Right lobe of liver (tissue), 6 donors: ENCODE data around the gene SLC16A14. TPM values are rescaled to one million over a fixed set of nuclear protein-coding genes. Genes with fewer than 3 reads are reported as not detected.
A peak's percentile ranks its signal among the peaks of the same experiment; 100 is the strongest.

Experiments
- ATAC-seq, 4 donors: fragments of 200-7000 bp; cut with Tn5 transposase; one replicate each; pipeline ENCODE4 v1.9.1; 2020; ENCODE audit warnings: mild to moderate bottlenecking in 4 of 4, moderate library complexity in 4 of 4
- DNase-seq, 3 donors: peaks; one replicate each; pipeline ENCODE4 v3.0.0-alpha.2; 2020
- H3K27ac ChIP-seq, 3 donors: fragments of 200-600 bp; one replicate each; pipeline ENCODE4 v1.8.0; 2022
- H3K27me3 ChIP-seq, 2 donors: fragments of 200-600 bp; one replicate each; pipeline ENCODE4 v1.8.0; 2022
- H3K36me3 ChIP-seq, 4 donors: fragments of 200-600 bp; sonication (generic) in 1 of 4; one replicate each; pipeline versions ENCODE4 v1.5.1 to v1.8.0; 2017 to 2022; ENCODE audit warnings: control low read depth in 1 of 4
- H3K4me1 ChIP-seq, 4 donors: fragments of 200-600 bp; sonication (generic) in 1 of 4; one replicate each; pipeline versions ENCODE4 v1.5.1 to v1.8.0; 2017 to 2022; ENCODE audit warnings: control low read depth in 1 of 4
- H3K4me3 ChIP-seq, 3 donors: fragments of 200-600 bp; one replicate each; pipeline ENCODE4 v1.8.0; 2022
- H3K9me3 ChIP-seq, 4 donors: fragments of 200-600 bp; sonication (generic) in 1 of 4; one replicate each; pipeline versions ENCODE4 v1.5.1 to v1.8.0; 2017 to 2022; ENCODE audit warnings: control low read depth in 1 of 4
- POLR2A ChIP-seq: fragments of 450-650 bp; IDR thresholded peaks from one replicate; pipeline ENCODE4 v1.6.1; 2017; ENCODE audit warnings: antibody characterized with exemption, mild to moderate bottlenecking
- WGBS: methylation state at CpG from one replicate; pipeline ENCODE4 v1.1.6; 2018; ENCODE audit warnings: low coverage, low lambda C conversion rate; ENCODE audit not compliant: insufficient coverage; ENCODE audit errors: missing lambda C conversion rate; 5-methylcytosine and 5-hydroxymethylcytosine counted together
- intact Hi-C, 2 donors: fragments of 100-400 bp; cut with DNase I; formaldehyde crosslinking; loops; one replicate each; pipeline versions ENCODE4 v1.11.2 to v1.14.1; 2022
- total RNA-seq, 6 experiments: library from RNA; depleted of rRNA in 2 of 6; stranded (reverse); fragments of >200 nt in 2 of 6; fragmentation: NEBNext Ultra II Directional in 3 of 6; extraction: Animal tissue kit (Norgen Biotek cat#: 25700) in 3 of 6; gene quantifications; one replicate each; pipeline versions ENCODE4 v1.1.0 to v1.2.4, GENCODE V29; 2016 to 2023
- TF ChIP-seq, protein P1 (sequence below), 4 donors: fragments of 200-600 bp in 3 of 4; fragments of 450-650 bp in 1 of 4; IDR thresholded peaks; one replicate each; pipeline versions ENCODE4 v1.5.1 to v1.8.0; 2016 to 2022; ENCODE audit warnings: antibody characterized with exemption in 4 of 4, mild to moderate bottlenecking in 2 of 4
- donor health status: DM: no; HTN: yes; CAD: no.
- donor health status: DM: no; HTN: no; CAD: no.
- donor health status: DM: no; HTN: no; CAD: no.
- donor health status: DM: no; HTN: yes; CAD: no.
- donor health status: DM: no; HTN: yes; CAD: no.

SLC16A14 gene
- total RNA-seq, 6 experiments from 2014 or later, result 0.14 to 2.1 (median 0.60) TPM

DNA sequence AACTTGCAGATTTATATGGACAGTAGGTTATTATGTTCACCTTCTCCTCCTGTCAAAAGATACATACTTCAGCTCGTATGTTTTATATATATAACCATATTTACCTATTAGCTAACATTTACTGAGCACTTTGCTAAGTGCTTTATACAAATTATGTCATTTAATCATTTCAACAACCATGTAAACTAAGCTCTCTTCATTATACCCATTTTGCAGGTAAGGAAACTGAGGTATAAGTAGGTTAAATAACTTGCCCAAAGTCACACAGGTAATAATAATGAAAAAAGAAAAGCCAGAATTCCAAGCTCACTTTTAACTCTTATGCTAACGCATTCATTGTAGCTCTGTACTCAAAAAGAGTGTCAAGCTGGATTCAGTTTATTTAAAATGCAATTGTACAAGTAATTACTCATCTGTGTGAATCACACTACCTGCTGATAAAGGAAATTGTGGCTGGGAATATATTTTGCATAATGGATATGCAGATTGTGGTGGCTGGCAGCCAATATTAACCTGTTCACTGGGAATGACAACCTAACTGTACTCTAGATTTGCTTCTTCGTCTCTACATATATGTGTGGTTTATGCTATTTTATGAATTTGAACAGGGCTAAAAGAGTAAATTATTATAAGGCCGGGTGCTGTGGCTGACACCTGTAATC, 20.6 kb downstream of the SLC16A14 start:
- intact Hi-C loops, result no loop called here
- WGBS, result 88% methylated on average over 4 of the region's 4 CpGs
- no peak overlapping the region for H3K27ac ChIP-seq
- H3K9me3 ChIP-seq, result no peaks in the 10 kb centered on the region
- H3K36me3 ChIP-seq, result no peaks in the 10 kb centered on the region
- ATAC-seq (no peak), DNase-seq (no peak)
- TF ChIP-seq POLR2A, result no peak
- TF ChIP-seq, protein P1, sequence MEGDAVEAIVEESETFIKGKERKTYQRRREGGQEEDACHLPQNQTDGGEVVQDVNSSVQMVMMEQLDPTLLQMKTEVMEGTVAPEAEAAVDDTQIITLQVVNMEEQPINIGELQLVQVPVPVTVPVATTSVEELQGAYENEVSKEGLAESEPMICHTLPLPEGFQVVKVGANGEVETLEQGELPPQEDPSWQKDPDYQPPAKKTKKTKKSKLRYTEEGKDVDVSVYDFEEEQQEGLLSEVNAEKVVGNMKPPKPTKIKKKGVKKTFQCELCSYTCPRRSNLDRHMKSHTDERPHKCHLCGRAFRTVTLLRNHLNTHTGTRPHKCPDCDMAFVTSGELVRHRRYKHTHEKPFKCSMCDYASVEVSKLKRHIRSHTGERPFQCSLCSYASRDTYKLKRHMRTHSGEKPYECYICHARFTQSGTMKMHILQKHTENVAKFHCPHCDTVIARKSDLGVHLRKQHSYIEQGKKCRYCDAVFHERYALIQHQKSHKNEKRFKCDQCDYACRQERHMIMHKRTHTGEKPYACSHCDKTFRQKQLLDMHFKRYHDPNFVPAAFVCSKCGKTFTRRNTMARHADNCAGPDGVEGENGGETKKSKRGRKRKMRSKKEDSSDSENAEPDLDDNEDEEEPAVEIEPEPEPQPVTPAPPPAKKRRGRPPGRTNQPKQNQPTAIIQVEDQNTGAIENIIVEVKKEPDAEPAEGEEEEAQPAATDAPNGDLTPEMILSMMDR (IDR thresholded peaks at IDR 0.05), result no peak
- no peaks in the 10 kb centered on the region for H3K27me3 ChIP-seq
- H3K4me3 ChIP-seq, result no peak overlapping the region
- H3K4me1 ChIP-seq, result no peaks in the 10 kb centered on the region

DNA sequence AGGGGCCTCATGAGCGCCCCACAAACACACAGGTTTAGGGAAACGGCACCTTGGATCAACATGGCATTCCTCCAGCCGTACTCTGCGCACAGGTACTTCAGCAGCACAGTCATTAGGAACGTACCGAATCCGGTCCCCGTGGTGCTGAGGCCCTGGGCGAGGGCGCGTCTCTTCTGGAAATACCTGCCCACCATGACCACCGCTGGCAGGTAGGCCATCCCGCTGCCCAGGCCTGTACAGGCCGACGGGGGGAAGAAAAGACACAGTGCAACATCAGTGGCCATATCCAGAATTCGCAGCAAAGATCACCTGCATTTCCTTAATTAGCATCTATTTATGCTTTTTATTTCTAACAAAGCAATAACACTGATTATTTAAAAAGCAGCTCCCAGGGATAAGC, 22.2 kb downstream of the SLC16A14 start:
- DNase-seq, result no peak
- intact Hi-C loops, result no loop called here
- no peaks in the 10 kb centered on the region for H3K36me3 ChIP-seq
- TF ChIP-seq, protein P1 (IDR thresholded peaks at IDR 0.05), result no peak
- TF ChIP-seq POLR2A, result no peak
- no peaks in the 10 kb centered on the region for H3K9me3 ChIP-seq
- H3K4me1 ChIP-seq, result no peaks in the 10 kb centered on the region
- no peak for ATAC-seq
- no peak overlapping the region for H3K27ac ChIP-seq
- no peak overlapping the region for H3K4me3 ChIP-seq
- no peaks in the 10 kb centered on the region for H3K27me3 ChIP-seq
- WGBS, result 80% methylated on average over 1 of the region's 16 CpGs

DNA sequence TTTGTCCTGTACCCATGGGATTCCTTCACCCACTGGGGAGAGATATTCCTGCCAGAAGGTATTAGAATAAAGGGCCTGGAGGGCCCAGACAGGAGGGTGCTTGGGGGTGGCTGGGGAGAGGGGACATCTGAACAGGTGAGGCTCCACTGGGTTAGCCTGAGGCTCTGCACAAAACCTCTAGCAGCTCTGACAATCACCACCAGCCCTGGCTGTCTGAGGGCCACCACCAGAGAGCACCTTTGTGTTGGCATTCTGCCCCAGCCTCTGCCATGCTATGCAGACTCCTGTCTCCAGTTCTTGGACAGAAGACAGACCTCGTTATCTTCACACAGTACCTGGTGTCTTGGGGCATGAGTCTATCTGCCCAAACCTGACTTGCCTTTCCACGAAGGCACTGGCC, 25.3 kb downstream of the SLC16A14 start:
- Histone ChIP-seq H3K27me3 (no peaks in the 10 kb centered on the region), H3K9me3 (no peaks in the 10 kb centered on the region), H3K4me3 (no peak overlapping the region), H3K27ac (no peak overlapping the region), H3K36me3 (no peaks in the 10 kb centered on the region), H3K4me1 (no peaks in the 10 kb centered on the region)
- peak in 2 of 4 donors; percentile 20 to 44 for ATAC-seq
- peak in 1 of 3 donors; percentile 52 for DNase-seq
- intact Hi-C loops, result no loop called here
- 74% methylated on average over 2 of the region's 2 CpGs for WGBS
- TF ChIP-seq, protein P1 (IDR thresholded peaks at IDR 0.05), result no peak
- TF ChIP-seq POLR2A, result no peak

DNA sequence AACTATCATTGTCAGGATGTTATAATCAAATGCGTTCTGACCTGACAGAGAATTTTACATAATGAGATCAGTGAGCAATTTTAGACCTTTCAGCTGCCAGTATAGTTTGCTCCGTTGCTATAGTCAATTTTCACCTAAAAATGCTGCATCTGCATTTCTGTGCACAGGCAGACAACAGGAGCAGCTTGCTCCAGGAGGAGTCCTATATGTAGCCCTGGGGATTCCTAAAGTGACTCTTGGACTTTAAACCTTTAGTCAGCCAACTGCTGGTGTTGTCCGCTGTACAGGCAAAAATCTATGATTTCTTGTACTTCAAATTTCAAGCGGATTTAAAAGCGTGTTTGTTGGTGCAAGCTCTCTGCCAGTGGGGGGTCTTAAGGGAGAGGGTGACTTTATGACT, 25.7 kb downstream of the SLC16A14 start:
- Histone ChIP-seq H3K4me3 (no peak overlapping the region), H3K27ac (no peak overlapping the region), H3K9me3 (no peaks in the 10 kb centered on the region), H3K36me3 (no peaks in the 10 kb centered on the region), H3K27me3 (no peaks in the 10 kb centered on the region), H3K4me1 (no peaks in the 10 kb centered on the region)
- intact Hi-C loops, result no loop called here
- DNase-seq (no peak), ATAC-seq (peak in 2 of 4 donors; percentile 47 to 50)
- WGBS, result 57% methylated on average over 5 of the region's 5 CpGs
- TF ChIP-seq, protein P1 (IDR thresholded peaks at IDR 0.05), result no peak
- no peak for TF ChIP-seq POLR2A

DNA sequence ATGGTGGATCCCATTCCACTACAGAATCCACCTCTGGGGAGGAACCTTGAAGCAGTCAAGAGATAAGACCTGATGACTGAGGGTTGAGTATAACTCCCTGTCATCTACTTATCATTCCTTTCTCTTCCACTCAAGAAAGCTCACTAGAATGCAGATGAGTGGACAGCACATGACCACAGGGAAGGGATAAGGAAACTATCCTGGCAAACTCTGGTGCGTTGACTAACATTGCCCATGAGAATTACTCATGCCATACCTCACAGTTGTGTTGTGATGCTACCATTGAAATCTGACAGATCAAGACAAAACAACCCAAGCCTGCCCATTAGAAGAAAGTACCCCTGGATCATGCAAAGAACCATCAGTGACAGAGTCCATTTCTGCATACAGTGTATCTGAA, 26.5 kb downstream of the SLC16A14 start:
- no peak for ATAC-seq
- Histone ChIP-seq H3K27me3 (no peaks in the 10 kb centered on the region), H3K36me3 (no peaks in the 10 kb centered on the region), H3K9me3 (no peaks in the 10 kb centered on the region), H3K4me1 (no peaks in the 10 kb centered on the region), H3K4me3 (no peak overlapping the region), H3K27ac (no peak overlapping the region)
- DNase-seq, result no peak
- intact Hi-C loops, result no loop called here
- 75% methylated on average over 1 of the region's 1 CpG for WGBS
- TF ChIP-seq, protein P1 (IDR thresholded peaks at IDR 0.05), result no peak
- TF ChIP-seq POLR2A, result no peak
